ENCODE measurements around the gene CERS4.
"Not testable (repeated sequence)": the region's sequence is repeated elsewhere in the genome, so short reads cannot be mapped to it uniquely, and the experiment has no call there.

Gene CERS4

GRCh38 chr19:8210421-8211101 is 1.4 kb downstream of the CERS4 start:
- DNase-seq, result no peak

- DNase-seq, result no peak
Measured at GRCh38 chr19:8212212-8212611, 3.0 kb downstream of the CERS4 start.

- no peak for DNase-seq
Measured at GRCh38 chr19:8212916-8213315, 3.7 kb downstream of the CERS4 start.

- DNase-seq, result no peak
Measured at GRCh38 chr19:8213827-8214672, 4.9 kb downstream of the CERS4 start.

- DNase-seq, result no peak
Measured at GRCh38 chr19:8214802-8215201, 5.6 kb downstream of the CERS4 start.

GRCh38 chr19:8215783-8216182 is 6.6 kb downstream of the CERS4 start:
- DNase-seq, result no peak

- no peak for DNase-seq
Measured at GRCh38 chr19:8216357-8216756, 7.2 kb downstream of the CERS4 start.

- DNase-seq, result not testable (repeated sequence)
Measured at GRCh38 chr19:8218127-8218526, 9.0 kb downstream of the CERS4 start.

- no peak for DNase-seq
Measured at GRCh38 chr19:8220481-8220880, 11.3 kb downstream of the CERS4 start.

- DNase-seq, result no peak
Measured at GRCh38 chr19:8221161-8221560, 12.0 kb downstream of the CERS4 start.

- DNase-seq, result not testable (repeated sequence)
Measured at GRCh38 chr19:8223442-8223841, 14.3 kb downstream of the CERS4 start.

GRCh38 chr19:8224394-8225145 is 15.4 kb downstream of the CERS4 start:
- no peak for DNase-seq

GRCh38 chr19:8231073-8231604 is 22.0 kb downstream of the CERS4 start:
- DNase-seq, result no peak

GRCh38 chr19:8233370-8233769 is 24.2 kb downstream of the CERS4 start:
- DNase-seq, result no peak

- no peak for DNase-seq
Measured at GRCh38 chr19:8237026-8237425, 27.9 kb downstream of the CERS4 start.

- DNase-seq, result peak; percentile 55
Measured at GRCh38 chr19:8238251-8238650, 29.1 kb downstream of the CERS4 start.

GRCh38 chr19:8239528-8240273 is 30.5 kb downstream of the CERS4 start:
- no peak for DNase-seq

- DNase-seq, result peak; percentile 22
Measured at GRCh38 chr19:8240274-8241229, 31.4 kb downstream of the CERS4 start.

GRCh38 chr19:8241646-8242045 is 32.5 kb downstream of the CERS4 start:
- DNase-seq, result no peak

- DNase-seq, result no peak
Measured at GRCh38 chr19:8242211-8242821, 33.1 kb downstream of the CERS4 start.

- no peak for DNase-seq
Measured at GRCh38 chr19:8243146-8243545, 34.0 kb downstream of the CERS4 start.
